Natural killer cell treated with Interleukin-12 subunit alpha and Interleukin-12 subunit beta and Interleukin-15 and Interleukin-18, amount 100 ng/mL, for 72 hours (primary cell): Measurements from ENCODE around the gene NOD2. TPM values are rescaled to one million over a fixed set of nuclear protein-coding genes. Genes with fewer than 3 reads are reported as not detected.

Experiments used
- ATAC-seq, 2 donors: fragments of 150-1000 bp; cut with Tn5 transposase in 1 of 2; sonication (Bioruptor Pico), chemical (Tn5 transposase) in 1 of 2; 2 replicates each; pipeline ENCODE4 v1.10.0; 2021
- DNase-seq: peaks from one replicate; pipeline ENCODE4 v3.0.0; 2022; ENCODE audit warnings: low spot score
- H3K27ac Mint-ChIP-seq, 2 donors: 1 replicate in 1 of 2; 2 replicates in 1 of 2; pipeline ENCODE4 v1.8.0; 2022; ENCODE audit warnings: mixed read lengths in 2 of 2, mild to moderate bottlenecking in 1 of 2, moderate library complexity in 1 of 2
- H3K27me3 Mint-ChIP-seq, 2 donors: 1 replicate in 1 of 2; 2 replicates in 1 of 2; pipeline ENCODE4 v1.8.0; 2022; ENCODE audit warnings: mixed read lengths in 2 of 2
- H3K36me3 Mint-ChIP-seq: one replicate; pipeline ENCODE4 v1.8.0; 2022; ENCODE audit warnings: mixed read lengths
- H3K4me1 Mint-ChIP-seq, 2 donors: 1 replicate in 1 of 2; 2 replicates in 1 of 2; pipeline ENCODE4 v1.8.0; 2022; ENCODE audit warnings: low read depth in 2 of 2, mixed read lengths in 2 of 2, mild to moderate bottlenecking in 1 of 2
- H3K4me3 Mint-ChIP-seq: one replicate; pipeline ENCODE4 v1.8.0; 2022; ENCODE audit warnings: mixed read lengths
- H3K9me3 Mint-ChIP-seq: 2 replicates; pipeline ENCODE4 v1.8.0; 2022; ENCODE audit warnings: mixed read lengths
- total RNA-seq, 2 donors: library from RNA; stranded (reverse); gene quantifications; one replicate each; pipeline ENCODE4 v1.2.3, GENCODE V29; 2022

Gene NOD2
- total RNA-seq, 2 donors from 2014 or later, result 3.7 to 11.2 TPM

GRCh38 chr16:50677351-50677750 lies 16.1 kb upstream of the NOD2 start:
- no peak for ATAC-seq
- H3K9me3 Mint-ChIP-seq, result peaks cover 2% of the 10 kb centered on the region
- H3K4me1 Mint-ChIP-seq, result peaks cover 35 to 37% of the 10 kb centered on the region in 2 donors

GRCh38 chr16:50678531-50678930 lies 14.9 kb upstream of the NOD2 start:
- DNase-seq (no peak), ATAC-seq (no peak)
- peaks cover 6% of the 10 kb centered on the region for H3K36me3 Mint-ChIP-seq
- no peaks in the 10 kb centered on the region for H3K27me3 Mint-ChIP-seq
- H3K4me3 Mint-ChIP-seq, result peak overlapping the region; percentile 82
- peak overlapping the region; percentile 90 to 92 for H3K27ac Mint-ChIP-seq
- H3K9me3 Mint-ChIP-seq, result no peaks in the 10 kb centered on the region
- H3K4me1 Mint-ChIP-seq, result peaks cover 46% of the 10 kb centered on the region in 2 donors

More at GRCh38 chr16:50677351-50677750, 16.1 kb upstream of the NOD2 start:
- Mint-ChIP-seq H3K27me3 (no peaks in the 10 kb centered on the region), H3K4me3 (peak overlapping the region; percentile 15), H3K27ac (peak overlapping the region; percentile 90 to 92), H3K36me3 (peaks cover 15% of the 10 kb centered on the region)
- no peak for DNase-seq

GRCh38 chr16:50679266-50679665 lies 14.1 kb upstream of the NOD2 start:
- Mint-ChIP-seq H3K9me3 (no peaks in the 10 kb centered on the region), H3K4me1 (peaks cover 53 to 54% of the 10 kb centered on the region in 2 donors), H3K27ac (peak overlapping the region; percentile 90 to 92), H3K4me3 (peak overlapping the region; percentile 87), H3K27me3 (no peaks in the 10 kb centered on the region), H3K36me3 (peaks cover 6% of the 10 kb centered on the region)
- ATAC-seq (no peak), DNase-seq (no peak)

- H3K27me3 Mint-ChIP-seq, result no peaks in the 10 kb centered on the region
- H3K9me3 Mint-ChIP-seq, result peaks cover under 1% of the 10 kb centered on the region
- peak overlapping the region; percentile 90 to 92 for H3K27ac Mint-ChIP-seq
- ATAC-seq (no peak), DNase-seq (no peak)
- H3K36me3 Mint-ChIP-seq, result peaks cover 3% of the 10 kb centered on the region
- peak overlapping the region; percentile 87 for H3K4me3 Mint-ChIP-seq
- peaks cover 60% of the 10 kb centered on the region in 2 donors for H3K4me1 Mint-ChIP-seq
Measured at GRCh38 chr16:50679676-50680555, 13.5 kb upstream of the NOD2 start.

GRCh38 chr16:50680556-50680893 lies 12.9 kb upstream of the NOD2 start:
- Mint-ChIP-seq H3K4me1 (peaks cover 66% of the 10 kb centered on the region in 2 donors), H3K9me3 (peaks cover 4% of the 10 kb centered on the region), H3K27ac (peak overlapping the region; percentile 90 to 92), H3K4me3 (peak overlapping the region; percentile 87), H3K27me3 (no peaks in the 10 kb centered on the region), H3K36me3 (no peaks in the 10 kb centered on the region)
- DNase-seq (no peak), ATAC-seq (no peak)

GRCh38 chr16:50681021-50681885 lies 12.2 kb upstream of the NOD2 start, which contains the start of gene SNX20:
Gene SNX20, minus strand, starts transcription at chr16:50681312. Its CDS starts 3,786 bp downstream, at chr16:50677526.
- peaks cover 69 to 73% of the 10 kb centered on the region in 2 donors for H3K4me1 Mint-ChIP-seq
- peak within 1 kb of the TSS; percentile 90 to 92 for H3K27ac Mint-ChIP-seq
- no peaks in the 10 kb centered on the region for H3K36me3 Mint-ChIP-seq
- peak within 1 kb of the TSS; percentile 87 for H3K4me3 Mint-ChIP-seq
- H3K9me3 Mint-ChIP-seq, result peaks cover 4% of the 10 kb centered on the region
- ATAC-seq (peak; percentile 60 to 73), DNase-seq (peak; percentile 79)
- H3K27me3 Mint-ChIP-seq, result no peaks in the 10 kb centered on the region

GRCh38 chr16:50683689-50684374 lies 9.6 kb upstream of the NOD2 start:
- DNase-seq, result peak; percentile 92
- Mint-ChIP-seq H3K4me3 (peak overlapping the region; percentile 86), H3K9me3 (peaks cover 4% of the 10 kb centered on the region)

GRCh38 chr16:50684823-50685461 lies 8.5 kb upstream of the NOD2 start:
- Mint-ChIP-seq H3K4me3 (peak overlapping the region; percentile 86), H3K4me1 (peaks cover 51 to 69% of the 10 kb centered on the region in 2 donors), H3K36me3 (no peaks in the 10 kb centered on the region), H3K27ac (peak overlapping the region; percentile 90 to 92), H3K27me3 (no peaks in the 10 kb centered on the region), H3K9me3 (peaks cover 4% of the 10 kb centered on the region)
- DNase-seq (peak; percentile 65), ATAC-seq (peak; percentile 81 to 86)

More at GRCh38 chr16:50683689-50684374, 9.6 kb upstream of the NOD2 start:
- peaks cover 57 to 70% of the 10 kb centered on the region in 2 donors for H3K4me1 Mint-ChIP-seq
- H3K36me3 Mint-ChIP-seq, result no peaks in the 10 kb centered on the region
- no peaks in the 10 kb centered on the region for H3K27me3 Mint-ChIP-seq
- H3K27ac Mint-ChIP-seq, result peak overlapping the region; percentile 90 to 92
- peak; percentile 77 to 84 for ATAC-seq

GRCh38 chr16:50685462-50686063 lies 7.8 kb upstream of the NOD2 start:
- no peak for DNase-seq
- peak overlapping the region; percentile 90 to 92 for H3K27ac Mint-ChIP-seq
- H3K27me3 Mint-ChIP-seq, result no peaks in the 10 kb centered on the region
- peaks cover 46 to 63% of the 10 kb centered on the region in 2 donors for H3K4me1 Mint-ChIP-seq
- peaks cover 4% of the 10 kb centered on the region for H3K9me3 Mint-ChIP-seq
- H3K4me3 Mint-ChIP-seq, result peak overlapping the region; percentile 86
- no peaks in the 10 kb centered on the region for H3K36me3 Mint-ChIP-seq
- peak; percentile 15 to 19 for ATAC-seq

GRCh38 chr16:50688083-50688482 lies 5.3 kb upstream of the NOD2 start:
- no peak overlapping the region for H3K4me3 Mint-ChIP-seq
- H3K36me3 Mint-ChIP-seq, result peaks cover 8% of the 10 kb centered on the region
- peaks cover 4% of the 10 kb centered on the region for H3K9me3 Mint-ChIP-seq
- ATAC-seq, result no peak
- DNase-seq, result no peak
- peaks cover 6 to 8% of the 10 kb centered on the region in 2 donors for H3K27me3 Mint-ChIP-seq
- H3K4me1 Mint-ChIP-seq, result peaks cover 49 to 54% of the 10 kb centered on the region in 2 donors
- no peak overlapping the region for H3K27ac Mint-ChIP-seq

GRCh38 chr16:50688867-50689266 lies 4.5 kb upstream of the NOD2 start:
- Mint-ChIP-seq H3K27ac (peak overlapping the region in 1 of 2 donors; percentile 9), H3K4me1 (peaks cover 43 to 49% of the 10 kb centered on the region in 2 donors), H3K4me3 (no peak overlapping the region), H3K27me3 (peaks cover 7 to 8% of the 10 kb centered on the region in 2 donors), H3K36me3 (peaks cover 8% of the 10 kb centered on the region), H3K9me3 (peaks cover 4% of the 10 kb centered on the region)
- DNase-seq, result no peak
- ATAC-seq, result no peak

GRCh38 chr16:50690177-50690576 lies 3.2 kb upstream of the NOD2 start:
- Mint-ChIP-seq H3K4me3 (no peak overlapping the region), H3K9me3 (peaks cover under 1% of the 10 kb centered on the region), H3K27ac (no peak overlapping the region)

More at GRCh38 chr16:50690177-50690576, 3.2 kb upstream of the NOD2 start:
- Mint-ChIP-seq H3K4me1 (peaks cover 41 to 49% of the 10 kb centered on the region in 2 donors), H3K27me3 (peaks cover 8 to 12% of the 10 kb centered on the region in 2 donors), H3K36me3 (peaks cover 8% of the 10 kb centered on the region)
- DNase-seq (no peak), ATAC-seq (no peak)
